GM12892 (cell line): Measurements from ENCODE around the gene DDIT4.
"Not testable (repeated sequence)": the region's sequence is repeated elsewhere in the genome, so short reads cannot be mapped to it uniquely, and the experiment has no call there.

Experiments
- DNase-seq: peaks from one replicate; pipeline ENCODE4 v3.0.0; 2011; ENCODE audit not compliant: insufficient read length
- FAIRE-seq: peaks from 2 replicates; lab custom pipeline; 2011; peaks lifted over from hg19 to GRCh38; lab: Jason Lieb, UNC
- POLR2A ChIP-seq: IDR thresholded peaks from 2 replicates; pipeline ENCODE4 v1.6.1; 2011; ENCODE audit warnings: low read depth, low read length, control low read depth
- POLR2AphosphoS5 ChIP-seq: IDR thresholded peaks from 2 replicates; pipeline ENCODE4 v1.6.1; 2011; ENCODE audit warnings: low read depth, low read length, control low read depth
- TAF1 ChIP-seq: IDR thresholded peaks from 2 replicates; pipeline ENCODE4 v1.6.1; 2011; ENCODE audit warnings: low read depth, mild to moderate bottlenecking, control low read depth, low read length, borderline replicate concordance

The DDIT4 gene

DNA sequence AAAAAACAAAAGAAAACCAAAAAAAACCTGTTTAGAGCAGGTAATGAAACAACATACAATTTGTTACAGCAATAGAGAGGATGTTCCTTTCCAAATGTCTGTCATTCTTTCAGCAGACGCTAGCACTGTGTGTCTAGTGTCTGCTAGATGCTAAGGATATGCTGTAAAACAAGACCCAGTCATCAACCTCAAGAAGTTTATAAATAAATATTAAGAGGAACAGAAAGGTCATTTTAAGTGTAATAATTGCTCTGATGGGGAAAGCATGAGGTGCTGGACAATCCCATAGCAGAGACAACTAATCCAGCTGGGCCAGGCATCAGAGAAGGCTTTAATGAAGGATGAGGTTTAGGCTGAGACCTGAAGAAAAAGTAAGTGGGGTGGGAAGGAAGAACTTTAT is 34.3 kb upstream of the DDIT4 start:
- TF ChIP-seq TAF1 = no peak
- no peak for TF ChIP-seq POLR2A
- no peak for TF ChIP-seq POLR2AphosphoS5
- FAIRE-seq (no peak), DNase-seq (no peak)

DNA sequence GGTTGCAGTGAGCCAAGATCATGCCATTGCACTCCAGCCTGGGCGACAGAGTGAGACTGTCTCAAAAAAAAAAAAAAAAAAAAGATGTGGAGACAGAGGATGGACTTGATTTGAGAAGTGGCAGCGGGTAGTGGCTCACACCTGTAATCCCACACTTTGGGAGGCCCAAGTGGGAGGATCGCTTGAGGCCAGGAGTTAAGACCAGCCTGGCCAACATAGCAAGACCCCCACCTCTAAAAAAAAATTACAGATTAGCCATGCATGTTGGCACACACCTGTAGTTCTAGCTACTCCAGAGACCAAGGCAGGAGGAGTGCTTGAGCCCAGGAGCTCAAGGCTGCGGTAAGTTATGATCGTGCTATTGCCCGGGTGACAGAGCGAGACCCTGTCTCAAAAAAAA is 33.4 kb upstream of the DDIT4 start:
- no peak for TF ChIP-seq TAF1
- no peak for TF ChIP-seq POLR2AphosphoS5
- TF ChIP-seq POLR2A = no peak
- FAIRE-seq (no peak), DNase-seq (no peak)

DNA sequence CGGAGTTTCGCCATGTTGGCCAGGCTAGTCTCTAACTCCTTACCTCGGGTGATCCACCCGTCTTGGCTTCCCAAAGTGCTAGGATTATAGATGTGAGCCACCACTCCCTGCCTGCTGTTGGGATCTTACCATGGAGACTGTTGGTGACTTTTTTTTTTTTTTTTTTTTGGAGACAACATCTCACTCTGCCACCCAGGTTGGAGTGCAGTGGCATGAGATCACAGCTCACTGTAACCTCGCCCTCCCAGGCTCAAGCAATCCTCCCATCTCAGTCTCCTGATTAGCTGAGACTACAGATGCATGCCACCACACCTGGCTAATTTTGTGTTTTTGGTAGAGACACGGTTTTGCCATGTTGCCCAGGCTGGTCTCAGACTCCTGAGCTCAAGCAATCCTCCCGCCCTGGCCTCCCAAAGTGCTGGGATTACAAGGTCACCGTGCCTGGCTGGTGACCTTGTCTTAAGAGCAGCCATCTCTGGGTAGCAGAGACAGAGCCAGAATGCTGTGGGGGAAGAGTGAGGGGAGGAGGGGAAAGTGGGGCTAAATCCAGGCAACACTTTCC is 32.0 kb upstream of the DDIT4 start:
- TF ChIP-seq POLR2AphosphoS5 (no peak), TAF1 (no peak), POLR2A (no peak)
- no peak for FAIRE-seq

DNA sequence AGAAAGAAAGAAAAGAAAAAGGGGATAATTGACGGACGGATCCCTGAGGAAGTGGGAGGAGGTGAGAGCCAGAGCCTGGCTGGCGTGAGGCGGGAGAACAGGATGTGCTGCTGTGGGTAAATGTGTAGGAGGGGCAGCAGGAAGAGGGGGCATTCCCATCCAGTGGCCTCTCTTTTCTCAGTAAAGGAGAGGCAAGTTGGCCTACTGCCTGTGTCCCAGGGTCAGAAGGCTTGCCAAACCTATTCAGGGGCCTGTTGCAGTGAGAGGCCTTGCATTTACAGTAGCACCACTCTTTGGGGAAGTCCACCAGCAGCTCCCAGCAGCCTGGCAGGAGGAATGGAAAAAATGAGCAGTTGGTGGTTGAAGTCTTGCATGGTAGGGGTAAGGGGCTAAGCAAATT is 31.0 kb upstream of the DDIT4 start:
- FAIRE-seq (no peak), DNase-seq (no peak)
- TF ChIP-seq TAF1 = no peak
- TF ChIP-seq POLR2A = no peak
- TF ChIP-seq POLR2AphosphoS5 = no peak

More for the DNA sequence above, 32.0 kb upstream of the DDIT4 start:
- no peak for DNase-seq

DNA sequence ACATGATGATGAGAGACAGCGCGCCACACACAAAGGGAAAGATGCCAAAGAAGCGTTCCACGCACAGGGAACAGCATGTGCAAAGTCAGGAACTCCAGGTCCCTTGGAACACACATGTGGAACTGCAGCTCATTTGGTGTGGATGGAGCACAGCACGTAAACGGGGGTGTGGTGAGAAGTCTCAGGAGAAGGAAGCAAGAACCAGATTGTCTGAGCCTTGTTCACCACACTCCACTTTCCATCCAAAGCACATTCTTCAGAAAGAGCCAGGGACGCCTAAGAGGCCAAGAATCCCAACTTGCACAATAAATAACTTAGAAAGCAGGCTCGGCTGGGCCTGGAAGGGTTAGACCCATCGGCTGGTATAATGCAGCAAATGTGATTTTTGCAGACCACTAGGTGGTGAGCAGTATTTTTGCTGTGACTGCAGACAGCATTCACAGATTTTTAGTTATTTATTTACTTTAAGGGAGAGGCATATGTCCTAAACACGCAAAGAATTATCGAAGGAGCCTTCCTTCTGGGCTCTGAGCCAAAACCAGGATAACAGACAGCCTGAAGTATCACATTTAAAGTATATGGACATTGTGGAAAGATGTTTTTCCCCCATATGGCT is 29.8 kb upstream of the DDIT4 start:
- no peak for FAIRE-seq

DNA sequence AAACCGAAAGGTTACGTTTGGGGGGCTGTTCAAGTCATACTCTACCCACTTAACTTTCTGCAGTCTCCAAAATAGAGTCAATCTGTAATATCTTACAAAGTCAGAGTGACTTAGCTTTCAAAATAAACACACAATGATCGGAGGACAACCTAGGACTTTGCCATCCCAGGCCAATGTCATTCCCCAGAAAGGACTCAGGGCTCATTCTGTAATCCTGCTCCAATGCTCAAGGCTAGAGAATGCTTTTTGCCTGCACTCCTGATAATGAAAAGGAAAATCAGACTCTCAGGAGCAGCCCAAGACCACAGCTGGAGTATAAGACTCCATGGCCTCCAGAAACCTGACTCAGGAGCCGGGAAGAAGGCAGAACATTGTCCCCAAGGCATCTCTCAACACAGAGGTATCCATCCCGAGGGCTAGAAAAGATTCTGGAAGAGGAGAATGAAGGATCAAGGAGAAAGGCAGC is 29.1 kb upstream of the DDIT4 start:
- no peak for TF ChIP-seq POLR2AphosphoS5
- TF ChIP-seq POLR2A = no peak
- TF ChIP-seq TAF1 = no peak
- FAIRE-seq = no peak
- DNase-seq = no peak

More for the DNA sequence above, 29.8 kb upstream of the DDIT4 start:
- no peak for DNase-seq
- no peak for TF ChIP-seq TAF1
- TF ChIP-seq POLR2A = no peak
- no peak for TF ChIP-seq POLR2AphosphoS5

DNA sequence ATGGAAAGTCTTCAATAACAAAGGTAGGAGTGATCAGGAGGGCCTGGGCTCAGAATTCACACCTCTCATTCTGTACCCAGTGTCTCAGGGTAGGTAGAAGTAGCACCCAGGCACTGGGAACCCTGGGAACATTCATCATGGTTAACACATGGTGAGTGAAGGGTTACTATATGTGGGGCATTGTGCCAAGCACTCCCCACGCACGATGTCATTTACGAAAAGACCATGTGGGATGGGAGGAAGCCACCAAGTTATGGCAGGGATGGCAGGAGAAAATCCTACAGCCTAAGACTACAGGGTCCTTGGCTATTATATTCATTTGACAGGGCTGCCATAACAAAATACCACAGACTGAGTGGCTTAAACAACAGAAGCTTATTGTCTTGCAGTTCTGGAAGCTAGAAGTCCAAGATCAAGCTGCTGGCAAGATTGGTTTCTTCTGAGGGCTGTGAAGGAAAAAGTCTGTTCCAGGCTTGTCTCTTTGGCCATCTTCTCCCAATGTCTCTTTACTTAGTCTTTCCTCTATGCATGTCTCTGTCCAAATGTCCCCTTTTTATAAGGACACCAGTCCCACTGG is 27.7 kb upstream of the DDIT4 start:
- DNase-seq (no peak), FAIRE-seq (no peak)
- no peak for TF ChIP-seq POLR2AphosphoS5
- no peak for TF ChIP-seq POLR2A
- TF ChIP-seq TAF1 = no peak

DNA sequence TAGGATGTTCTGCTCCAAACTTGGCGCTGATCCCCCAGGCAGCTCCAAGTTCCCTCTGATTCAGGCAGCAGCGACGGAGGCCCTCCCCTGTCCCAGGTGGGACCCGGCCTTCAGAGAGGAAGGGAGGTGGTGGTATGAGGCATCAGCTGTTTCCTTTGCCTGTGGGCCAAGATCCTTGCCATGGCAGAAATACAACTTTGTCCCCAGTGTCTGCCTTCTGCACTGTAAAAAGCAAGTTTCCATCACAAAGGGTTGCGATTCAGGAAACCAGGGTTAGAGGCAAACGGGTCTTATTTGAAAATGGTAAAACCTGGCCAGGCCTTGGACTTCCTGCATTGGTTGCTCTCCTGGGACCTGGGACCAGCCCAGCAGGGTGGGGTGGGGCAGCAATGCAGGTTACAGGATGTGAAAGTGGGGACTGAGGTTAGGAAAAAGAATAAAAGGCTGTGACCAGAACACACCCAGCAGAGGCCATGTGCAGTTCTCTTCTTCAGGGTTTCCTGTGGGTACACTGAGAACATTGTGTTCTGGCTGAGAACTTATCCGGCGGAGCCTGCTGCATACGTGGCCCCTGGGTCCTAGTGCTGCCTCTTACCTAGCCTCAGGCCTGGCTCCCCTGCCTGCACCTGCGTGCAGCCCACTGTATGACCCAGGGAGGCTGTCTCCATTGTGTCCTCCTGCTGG is 25.1 kb upstream of the DDIT4 start:
- TF ChIP-seq POLR2A = peak; percentile 90
- peak; percentile 78 for TF ChIP-seq TAF1
- peak; percentile 90 for TF ChIP-seq POLR2AphosphoS5
- DNase-seq = peak; percentile 72
- FAIRE-seq = peak; percentile 93

DNA sequence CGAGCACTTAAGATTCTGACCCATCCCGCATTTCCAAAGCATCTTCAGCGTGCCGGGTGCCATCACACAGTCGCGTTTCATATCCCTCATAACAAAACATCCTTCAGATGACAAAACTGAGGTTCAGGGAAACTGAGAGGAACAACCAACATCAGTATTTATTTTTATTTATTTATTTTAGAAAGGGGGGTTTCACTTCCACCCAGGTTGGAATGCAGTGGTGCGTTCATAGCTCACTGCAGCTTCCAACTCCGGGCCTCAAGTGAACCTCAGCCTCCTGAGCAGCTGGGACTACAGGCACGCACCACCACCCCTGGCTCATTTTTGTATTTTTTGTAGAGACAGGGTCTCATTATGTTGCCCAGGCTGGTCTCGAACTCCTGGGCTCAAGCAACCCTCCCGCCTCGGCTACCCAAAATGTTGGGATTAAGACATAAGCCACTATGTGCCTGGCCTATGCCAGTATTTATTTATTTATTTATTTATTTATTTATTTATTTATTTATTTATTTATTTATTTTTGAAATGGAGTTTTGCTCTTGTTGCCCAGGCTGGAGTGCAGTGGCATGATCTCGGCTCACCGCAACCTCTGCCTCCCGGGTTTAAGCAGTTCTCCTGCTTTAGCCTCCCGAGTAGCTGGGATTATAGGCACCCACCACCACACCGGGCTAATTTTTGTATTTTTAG is 24.4 kb upstream of the DDIT4 start:
- FAIRE-seq, DNase-seq: not testable (repeated sequence)

DNA sequence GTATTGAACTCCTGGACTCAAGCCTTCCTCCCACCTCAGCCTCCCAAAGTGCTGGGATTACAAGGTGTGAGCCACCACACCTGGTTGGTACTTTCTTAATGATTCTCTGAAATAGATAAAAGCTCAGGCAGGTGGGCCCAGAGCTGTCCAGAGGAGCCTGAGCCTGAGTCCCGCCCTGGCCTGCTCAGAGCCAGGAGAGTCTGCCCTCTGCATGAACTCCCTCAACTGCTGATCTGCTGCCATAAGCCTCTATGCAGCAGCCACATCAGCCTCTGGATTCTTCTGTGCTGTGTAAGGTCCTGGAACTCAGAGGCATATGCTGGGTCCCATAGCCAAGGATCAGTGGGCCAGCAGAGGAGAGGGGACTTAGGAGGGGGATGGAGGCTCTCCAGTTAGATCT is 23.1 kb upstream of the DDIT4 start:
- FAIRE-seq (no peak), DNase-seq (no peak)
- TF ChIP-seq POLR2AphosphoS5 (no peak), POLR2A (no peak), TAF1 (no peak)

DNA sequence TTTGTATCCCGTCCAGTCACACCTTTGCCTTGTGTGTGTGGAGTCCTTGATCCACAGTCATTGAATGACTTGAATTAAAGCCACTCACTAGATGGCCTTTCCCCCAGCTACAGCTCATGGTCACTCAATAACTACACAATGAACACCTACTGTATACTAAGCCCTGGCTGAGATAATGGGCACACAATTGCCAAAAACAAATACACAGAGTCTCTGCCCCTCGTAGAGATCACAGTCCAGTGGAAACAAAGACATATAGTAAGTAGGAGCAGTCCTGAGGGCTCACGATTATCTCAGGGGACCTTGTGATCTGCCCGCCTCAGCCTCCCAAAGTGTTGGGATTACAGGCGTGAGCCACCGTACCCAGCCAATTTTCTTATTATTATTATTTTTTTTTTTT is 22.1 kb upstream of the DDIT4 start:
- no peak for TF ChIP-seq TAF1
- no peak for TF ChIP-seq POLR2A
- TF ChIP-seq POLR2AphosphoS5 = no peak
- no peak for FAIRE-seq
- DNase-seq = no peak
